HG02884 (cell line): ENCODE results near the gene TNK2.
A peak's percentile ranks its signal among the peaks of the same experiment; 100 is the strongest.
"Not testable (repeated sequence)": the region's sequence is repeated elsewhere in the genome, so short reads cannot be mapped to it uniquely, and the experiment has no call there.

Experiments
- ATAC-seq: cut with Tn5 transposase; IDR thresholded peaks from one replicate; pipeline ENCODE4 v1.9.1; 2021; ENCODE audit warnings: mild to moderate bottlenecking, moderate library complexity; ENCODE audit not compliant: unreplicated experiment

TNK2 gene

DNA sequence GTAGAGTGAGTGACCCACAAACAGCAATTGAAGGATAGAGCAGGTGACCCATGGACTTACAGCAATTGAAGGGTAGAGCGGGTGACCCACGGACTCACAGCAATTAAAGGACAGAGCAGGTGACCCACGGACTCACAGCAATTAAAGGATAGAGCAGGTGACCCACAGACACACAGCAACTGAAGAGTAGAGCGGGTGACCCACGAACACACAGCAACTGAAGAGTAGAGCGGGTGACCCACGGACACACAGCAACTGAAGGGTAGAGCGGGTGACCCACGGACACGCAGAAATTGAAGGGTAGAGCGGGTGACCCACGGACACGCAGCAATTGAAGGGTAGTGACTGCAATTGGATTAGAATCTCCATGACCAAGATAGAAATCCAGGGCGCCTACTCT, 9.8 kb upstream of the TNK2 start:
- no peak for ATAC-seq

DNA sequence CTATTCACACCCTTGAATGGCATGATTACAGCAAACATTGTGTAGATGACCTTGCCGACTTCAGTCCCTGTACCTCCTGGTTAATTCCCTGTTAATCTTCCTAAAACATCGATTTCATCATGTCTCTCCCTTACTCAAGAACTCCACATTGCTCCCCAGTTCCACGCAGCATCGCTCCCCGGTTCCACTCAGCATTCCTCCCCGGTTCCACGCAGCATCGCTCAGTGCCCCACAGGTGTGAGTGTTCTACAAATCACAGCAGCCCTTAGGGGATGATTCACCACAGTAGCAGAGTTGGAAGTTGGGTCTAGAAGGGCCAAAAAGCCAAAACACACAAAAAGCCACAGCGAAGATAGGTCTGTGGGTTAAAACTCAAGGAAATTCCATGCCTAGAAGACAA, 8.6 kb upstream of the TNK2 start:
- ATAC-seq: no peak

DNA sequence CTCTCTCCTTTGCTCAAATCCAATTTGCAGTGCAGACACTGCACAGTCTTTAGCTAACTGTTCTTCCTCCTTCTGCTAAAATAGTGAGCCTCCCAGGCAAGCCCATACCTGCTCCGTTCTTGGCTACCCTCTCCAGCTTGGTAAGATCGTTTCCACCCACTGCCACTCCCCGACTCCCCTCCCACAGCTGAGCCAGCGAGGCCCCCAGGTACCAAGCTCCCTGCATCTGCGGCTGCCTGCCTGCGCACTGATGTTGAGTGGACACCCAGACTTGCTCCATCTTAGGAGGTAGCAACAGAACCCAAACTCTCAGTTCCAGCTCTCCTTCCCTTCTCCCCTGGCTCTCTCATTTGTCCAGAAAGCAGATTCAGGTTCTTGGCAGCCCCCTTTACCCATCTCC, 7.9 kb upstream of the TNK2 start:
- ATAC-seq: no peak

DNA sequence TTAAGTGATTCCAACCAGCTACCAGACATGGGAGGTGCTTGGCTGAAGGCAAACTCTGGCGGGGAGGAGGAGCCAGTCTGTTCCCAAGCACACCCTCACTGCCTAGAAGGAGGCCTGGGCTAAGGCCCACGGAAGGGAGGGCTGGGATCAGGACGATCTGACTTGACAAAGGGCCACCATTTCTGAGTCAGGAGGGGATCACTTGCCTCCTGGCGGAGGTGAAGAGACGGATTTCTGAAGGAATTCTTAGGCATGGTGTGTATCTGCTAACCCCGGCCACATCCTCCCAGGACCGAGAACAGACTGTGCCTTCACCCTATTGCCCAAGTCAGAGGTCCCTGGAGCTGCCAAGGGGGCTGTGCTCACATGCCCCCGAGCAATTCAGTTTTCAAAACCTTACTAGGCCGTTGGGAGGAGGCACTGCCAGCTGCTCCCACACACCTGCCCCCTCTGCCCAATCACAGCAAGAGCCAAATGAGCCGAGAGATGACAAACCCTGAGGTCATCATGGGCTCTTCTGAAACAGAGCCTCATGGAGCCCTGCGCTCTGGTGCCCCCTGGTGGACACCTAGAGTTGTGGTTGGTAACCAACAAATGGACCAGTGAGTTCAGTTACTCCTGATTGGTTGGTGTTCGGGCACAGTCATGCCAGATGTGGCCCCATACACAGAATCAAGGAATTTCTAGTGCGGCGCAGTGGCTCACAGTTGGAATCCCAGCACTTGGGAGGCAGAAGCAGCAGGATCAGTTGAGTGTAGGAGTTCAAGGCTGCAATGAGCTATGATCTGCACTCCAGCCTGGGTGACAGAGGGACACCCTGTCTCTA, 6.5 kb upstream of the TNK2 start:
- ATAC-seq: peak; percentile 88

DNA sequence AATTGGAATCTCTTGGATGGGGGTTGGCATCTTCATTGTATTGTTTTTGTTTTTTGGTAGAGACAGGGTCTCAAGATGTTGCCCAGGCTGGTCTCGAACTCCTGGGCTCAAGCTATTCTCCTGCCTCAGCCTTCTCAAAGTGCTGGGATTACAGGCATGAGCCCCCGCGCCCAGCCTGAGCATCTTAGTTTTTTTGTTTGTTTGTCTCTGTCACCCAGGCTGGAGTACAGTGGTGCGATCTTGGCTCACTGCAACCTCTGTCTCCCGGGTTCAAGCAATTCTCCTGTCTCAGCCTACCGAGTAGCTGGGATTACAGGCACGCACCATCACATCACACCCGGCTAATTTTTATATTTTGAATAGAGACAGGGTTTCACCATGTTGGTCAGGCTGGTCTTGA, 5.8 kb upstream of the TNK2 start:
- ATAC-seq: not testable (repeated sequence)

DNA sequence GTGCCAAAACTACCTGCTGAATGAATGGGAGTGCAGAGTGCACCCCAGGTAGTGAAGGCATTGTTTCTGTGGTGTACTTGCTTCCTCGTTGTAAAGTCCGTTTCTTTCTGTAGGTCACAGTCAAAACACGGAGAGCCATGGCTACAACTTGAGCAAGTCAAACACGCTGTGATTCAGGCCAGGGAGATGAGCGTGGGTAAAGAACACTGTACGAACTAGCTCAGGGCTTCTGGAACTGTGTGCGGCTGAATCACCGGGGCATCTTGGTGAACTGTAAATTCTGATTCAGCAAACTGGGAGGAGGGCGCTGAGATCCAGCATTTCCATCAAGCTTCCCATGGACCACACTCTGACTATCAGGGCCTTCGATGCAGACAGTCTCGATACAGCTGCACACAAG, 5.0 kb upstream of the TNK2 start:
- no peak for ATAC-seq

DNA sequence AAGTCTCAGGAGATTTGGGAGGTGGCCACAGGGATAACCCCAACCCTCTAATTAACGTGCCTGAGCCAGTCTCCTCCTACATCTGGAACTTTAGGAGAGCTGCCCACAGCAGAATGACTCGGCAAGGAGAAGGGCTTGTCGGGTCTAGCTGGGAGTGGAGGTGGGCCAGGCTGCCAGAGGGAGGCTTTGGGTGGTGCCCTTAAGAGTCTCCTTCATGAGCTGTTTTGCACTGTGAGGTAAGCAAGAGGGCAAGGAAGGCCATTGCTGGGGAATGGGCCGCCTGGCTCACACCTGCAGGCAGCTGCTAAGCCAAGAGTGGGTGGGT, 3.6 kb upstream of the TNK2 start:
- ATAC-seq: no peak

DNA sequence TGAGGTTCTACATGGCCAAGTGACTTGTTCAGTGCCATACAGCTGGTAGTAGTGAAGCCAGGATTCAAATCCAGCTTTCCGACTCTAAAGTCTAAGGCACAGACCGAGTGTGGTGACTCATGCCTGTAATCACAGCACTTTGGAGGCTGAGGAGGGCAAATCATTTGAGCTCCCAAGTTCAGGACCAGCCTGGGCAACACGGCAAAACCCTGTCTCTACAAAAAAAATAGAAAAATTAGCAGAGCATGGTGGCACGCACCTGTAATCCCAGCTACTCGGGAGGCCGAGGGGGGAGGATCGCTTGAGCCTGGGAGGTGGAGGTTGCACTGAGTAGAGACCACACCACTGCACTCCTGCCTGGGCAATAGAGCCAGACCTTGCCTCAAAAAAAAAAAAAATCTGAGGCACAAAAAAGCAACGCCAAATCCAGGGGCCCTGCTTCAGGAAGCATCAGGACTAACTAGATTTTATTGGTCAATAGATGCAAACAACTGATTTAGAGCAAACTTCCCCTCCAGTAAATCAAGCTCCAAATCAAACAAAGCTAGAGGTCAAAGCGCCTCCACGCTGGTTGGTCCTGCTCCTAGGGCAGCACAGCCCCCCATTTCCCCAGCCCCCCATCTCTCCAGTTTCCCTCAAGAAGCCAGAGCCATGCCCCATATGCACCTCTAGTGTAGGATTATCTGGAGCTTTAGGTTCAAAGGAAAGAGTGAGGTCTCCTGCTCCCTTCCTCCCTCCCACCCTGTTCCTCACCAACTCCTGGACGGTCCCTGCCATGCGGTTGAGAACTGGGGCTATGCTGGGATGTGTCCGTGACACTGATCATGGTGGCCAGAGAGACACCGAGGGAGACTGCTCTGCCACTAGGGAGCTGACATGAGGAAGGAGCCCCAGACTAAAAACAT, 2.9 kb upstream of the TNK2 start:
- no peak for ATAC-seq

DNA sequence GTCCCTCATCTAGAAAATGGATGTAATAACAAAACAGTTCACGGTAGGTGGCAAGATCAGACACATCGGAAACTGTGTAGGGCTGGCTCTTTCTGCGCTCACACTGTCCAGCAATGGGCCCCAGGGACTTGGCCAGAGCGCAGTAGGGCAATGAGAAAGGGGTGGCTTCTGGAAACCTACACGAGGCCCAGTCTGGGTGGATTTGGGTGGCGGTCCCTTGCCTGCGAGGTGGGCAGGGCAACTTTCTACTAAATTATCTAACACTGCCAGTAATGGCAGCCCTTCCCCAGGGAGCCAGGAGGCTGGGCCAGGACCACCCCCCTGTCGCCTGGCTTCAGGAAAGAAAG, 2.1 kb upstream of the TNK2 start:
- no peak for ATAC-seq

DNA sequence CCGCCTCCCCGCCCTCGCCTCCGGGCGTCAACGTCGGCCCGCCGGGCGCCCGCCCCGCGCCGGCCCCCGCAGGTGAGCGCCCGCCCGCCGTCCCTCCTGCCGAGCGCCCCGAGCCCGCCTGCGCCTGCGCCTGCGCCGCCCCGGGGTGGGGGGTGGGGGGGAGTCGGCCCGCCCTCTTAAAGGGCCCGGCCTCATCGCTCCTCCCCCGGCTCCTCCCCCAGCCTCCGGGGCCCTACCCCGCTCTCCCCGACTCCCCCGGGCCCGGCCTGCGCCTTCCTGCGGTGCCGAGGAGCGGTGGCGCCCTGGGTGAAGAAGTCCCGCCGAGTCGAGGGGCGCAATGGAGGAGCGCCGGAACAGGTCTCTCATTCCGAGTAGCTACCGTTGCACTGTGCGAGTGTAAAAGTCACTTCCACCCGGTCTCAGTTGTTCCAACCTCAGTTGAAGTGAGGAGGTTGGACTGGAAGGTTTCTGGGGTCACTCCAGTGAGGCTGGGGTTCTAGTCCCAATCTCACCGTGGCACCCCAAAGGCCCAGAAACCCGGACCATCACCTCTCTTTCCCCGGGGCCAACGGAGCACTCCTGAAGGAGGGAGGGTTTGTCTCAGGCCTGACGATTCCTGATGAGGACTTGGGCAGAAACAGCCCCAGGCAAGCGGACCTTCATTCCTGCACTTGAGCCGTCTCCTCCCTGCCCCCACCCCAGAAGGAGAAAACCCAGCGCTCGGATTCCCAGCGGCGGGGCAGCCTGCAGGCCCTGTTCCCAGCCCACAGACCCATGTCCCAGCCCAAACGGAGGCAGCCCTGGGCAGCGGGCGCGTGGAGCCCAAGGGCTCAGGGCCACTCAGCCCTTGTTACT, 1.5 kb upstream of the TNK2 start:
- no peak for ATAC-seq

DNA sequence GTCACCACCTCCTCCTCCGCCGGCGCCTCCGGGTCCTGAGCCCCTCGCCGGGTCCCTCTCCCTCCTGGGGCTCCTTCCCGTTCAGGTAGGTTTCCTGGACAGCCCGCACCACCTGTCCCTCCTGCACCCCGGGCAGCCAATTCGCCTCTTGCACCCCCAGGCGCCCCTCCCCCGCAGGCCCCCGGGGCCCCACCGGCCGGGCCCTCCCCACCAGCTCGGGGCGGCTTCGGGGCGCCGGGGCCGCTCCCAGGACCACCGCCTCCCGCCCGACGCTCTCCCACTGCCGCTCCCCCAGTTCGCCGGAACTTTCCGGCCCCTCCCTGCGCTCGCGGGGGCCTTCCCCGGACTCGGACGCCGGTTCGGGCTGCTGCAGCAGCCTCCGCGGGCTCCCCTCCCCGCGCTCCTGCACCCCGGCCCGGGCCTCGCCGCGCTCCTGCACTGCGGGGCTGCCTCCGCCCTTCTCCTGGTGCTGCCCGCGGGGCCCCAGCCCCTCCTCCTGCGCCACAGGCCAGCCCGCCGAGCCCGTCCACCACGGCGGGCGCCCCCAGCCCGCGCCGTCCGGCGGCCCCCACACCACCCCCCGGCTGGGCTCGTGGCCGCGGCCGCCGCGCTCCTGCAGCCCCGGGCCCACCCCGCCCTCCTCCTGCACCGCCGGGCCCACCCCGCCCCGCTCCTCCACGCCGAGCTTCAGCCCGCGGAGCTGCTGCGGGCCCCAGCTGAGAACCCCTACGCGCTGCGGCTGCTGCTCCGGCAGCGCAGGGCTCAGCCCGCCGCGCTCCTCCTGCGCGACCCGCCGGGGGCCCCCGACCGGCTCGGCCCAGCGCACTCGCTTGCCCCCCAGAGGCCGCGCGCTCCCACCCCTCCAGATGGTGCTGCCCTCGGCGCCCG, 587 bp upstream of the TNK2 start:
- no peak for ATAC-seq

DNA sequence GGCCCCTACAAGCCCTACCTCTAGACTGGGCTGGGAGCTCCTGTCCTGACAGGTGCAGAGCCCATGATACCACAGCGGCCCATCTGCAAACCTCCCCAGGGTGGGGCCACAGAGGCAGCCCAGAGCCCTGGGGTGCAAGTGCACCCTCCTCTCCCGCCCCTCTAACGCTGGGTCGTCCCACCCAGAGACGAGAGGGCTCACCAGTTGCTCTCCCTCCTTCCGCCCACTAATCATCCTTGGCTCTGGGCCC, 742 bp downstream of the TNK2 start:
- no peak for ATAC-seq

DNA sequence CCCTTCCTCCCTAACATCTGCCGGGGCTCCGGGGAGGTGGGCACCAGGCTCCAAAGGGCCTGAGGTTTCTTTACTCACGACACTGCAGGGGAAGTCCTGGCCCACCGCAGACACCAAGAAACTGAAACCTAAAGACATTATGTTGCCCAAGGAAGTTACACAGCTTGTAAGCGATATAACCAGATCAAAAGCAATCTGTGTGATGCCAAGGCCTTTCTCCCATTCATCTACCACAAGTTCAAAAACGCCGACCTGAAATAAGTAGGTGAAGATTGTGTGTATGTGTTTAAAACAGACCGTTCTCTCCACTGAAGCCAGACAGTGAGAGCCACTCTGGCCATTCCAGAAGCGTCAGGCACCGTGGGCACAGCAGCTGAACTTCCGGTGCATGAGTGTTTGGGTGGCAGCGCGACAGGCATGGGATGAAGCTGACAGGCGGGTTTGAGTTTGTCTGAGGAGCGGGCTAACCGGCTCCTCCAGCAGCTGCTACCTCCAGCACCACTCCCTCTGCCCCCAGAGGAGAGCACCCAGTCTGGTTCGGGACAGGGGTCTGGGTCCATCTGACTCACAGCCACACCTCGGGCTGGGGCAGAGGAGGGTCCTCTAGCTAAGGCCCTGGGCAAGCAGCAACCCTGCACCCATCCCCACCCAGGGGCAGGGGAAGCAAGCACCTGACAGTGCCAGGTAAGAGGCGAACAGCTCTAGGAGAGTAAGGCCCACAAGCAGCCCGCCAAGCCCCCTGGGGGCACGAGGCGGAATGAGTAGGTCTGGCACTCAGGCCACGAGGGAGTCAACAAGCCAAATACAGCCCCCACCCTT, 1.3 kb downstream of the TNK2 start:
- no peak for ATAC-seq

DNA sequence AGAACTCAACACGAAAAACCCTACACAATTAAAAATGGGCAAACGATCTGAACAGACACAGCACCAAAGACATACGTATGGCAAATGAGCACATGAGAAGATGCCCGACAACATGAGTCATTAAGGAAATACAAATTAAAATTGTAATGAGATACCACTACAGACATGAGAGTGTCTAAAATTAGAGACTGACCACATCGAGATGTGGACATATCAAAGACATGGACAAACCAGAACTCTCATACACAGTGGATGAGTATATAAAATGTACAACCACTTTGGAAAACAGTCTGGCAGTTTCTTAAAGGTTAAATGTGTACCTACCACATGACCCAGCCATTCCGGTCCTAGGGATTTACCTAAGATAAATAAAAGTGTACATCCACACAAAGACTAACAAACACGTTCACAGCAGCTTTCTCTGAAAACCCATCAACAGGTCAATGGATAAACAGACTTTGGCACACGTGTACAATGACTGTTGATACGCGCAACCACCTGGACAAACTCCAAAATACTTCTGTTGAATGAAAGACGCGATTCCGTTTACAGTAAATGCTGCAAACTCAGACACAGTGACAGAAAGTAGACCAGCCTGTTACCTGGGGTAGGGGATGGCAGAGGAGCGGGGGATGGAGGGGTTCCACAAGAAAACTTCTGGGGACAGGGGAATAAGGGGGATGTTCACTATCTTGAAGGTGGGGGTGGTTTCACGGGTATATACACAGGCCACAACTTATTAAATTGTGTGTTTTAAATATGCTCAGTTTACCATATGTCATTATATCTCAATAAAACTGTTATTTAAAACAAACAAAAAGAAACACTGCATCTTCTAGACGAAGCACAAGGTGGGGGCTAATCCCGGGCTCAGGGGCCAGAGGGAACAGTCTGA, 2.1 kb downstream of the TNK2 start:
- ATAC-seq: no peak

DNA sequence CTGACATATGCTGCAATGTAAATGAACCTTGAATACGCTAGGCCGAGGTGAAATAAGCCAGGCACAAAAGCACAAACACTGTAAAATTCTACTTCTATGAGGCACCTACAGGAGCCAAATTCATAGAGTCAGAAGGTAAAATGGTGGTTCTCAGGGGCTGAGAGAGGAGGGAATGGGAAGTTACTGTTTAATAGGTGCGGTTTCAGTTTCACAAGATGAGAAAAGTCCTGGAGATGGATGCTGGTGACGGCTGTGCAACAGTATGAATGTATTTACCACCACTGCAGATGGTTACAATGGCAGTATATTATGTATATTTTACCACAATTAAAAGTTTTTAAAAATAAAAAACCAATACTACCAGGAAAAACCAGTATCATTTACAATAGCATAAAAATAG, 4.0 kb downstream of the TNK2 start:
- no peak for ATAC-seq

DNA sequence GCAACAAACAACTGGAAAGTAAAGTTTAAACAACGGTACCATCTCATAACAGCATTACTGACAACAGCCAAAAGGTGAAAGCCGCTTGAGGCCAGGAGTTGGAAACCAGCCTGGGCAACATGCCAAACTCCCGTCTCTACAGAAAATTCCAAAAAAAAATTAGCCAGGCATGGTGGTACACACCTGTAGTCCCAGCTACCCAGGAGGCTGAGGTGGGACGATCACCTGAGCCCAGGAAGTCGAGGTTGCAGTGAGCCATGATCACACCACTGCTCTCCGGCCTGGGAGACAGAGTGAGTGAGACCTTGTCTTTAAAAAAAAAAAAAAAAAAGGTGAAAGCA, 4.4 kb downstream of the TNK2 start:
- ATAC-seq: no peak

DNA sequence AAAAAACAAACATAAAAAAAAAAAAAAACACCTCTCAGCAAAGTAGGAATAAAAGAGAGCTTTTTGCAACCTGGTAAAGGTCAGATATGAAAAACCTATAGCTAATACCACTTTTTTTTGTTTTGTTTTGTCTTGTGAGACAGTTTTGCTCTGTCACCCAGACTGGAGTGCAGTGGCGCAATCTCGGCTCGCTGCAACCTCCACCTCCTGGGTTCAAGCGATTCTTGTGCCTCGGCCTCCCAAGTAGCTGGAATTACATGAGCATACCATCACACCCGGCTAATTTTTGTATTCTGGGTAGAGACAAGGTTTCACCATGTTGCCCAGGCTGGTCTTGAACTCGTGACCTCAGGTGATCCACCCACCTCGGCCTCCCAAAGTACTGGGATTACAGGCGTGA, 5.7 kb downstream of the TNK2 start:
- not testable (repeated sequence) for ATAC-seq

DNA sequence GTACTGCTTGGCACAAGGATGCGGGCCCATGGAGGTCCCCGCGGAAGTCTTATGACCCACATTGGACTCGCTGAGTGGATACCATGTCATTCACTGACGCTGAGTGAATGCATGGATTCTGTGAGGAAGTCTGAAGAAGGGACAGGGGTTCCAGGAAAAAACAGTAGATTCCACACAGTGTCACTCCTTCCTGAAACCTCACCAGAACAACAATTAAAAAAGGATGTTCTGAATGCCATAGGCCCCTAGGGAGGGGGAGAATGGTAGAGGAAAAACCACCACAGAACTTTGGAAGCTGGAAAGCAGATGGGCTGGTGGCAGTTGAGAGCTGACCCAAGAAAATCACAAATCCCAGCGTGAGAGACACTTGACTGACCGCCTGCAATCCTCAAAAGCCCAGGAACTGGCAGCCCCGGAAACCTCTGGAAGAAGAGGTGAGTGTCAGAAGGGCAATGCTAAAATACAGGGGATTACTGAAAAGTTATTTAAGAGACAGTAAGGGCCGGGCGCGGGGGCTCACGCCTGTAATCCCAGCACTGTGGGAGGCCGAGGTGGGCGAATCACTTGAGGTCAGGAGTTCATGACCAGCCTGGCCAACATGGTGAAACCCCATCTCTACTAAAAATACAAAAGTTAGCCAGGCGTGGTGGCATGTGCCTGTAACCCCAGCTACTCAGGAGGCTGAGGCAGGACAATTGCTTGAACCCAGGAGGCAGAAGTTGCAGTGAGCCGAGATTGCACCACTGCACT, 6.3 kb downstream of the TNK2 start:
- not testable (repeated sequence) for ATAC-seq
